ENCODE data around the gene CD4. TPM values are rescaled to one million over a fixed set of nuclear protein-coding genes. Genes with fewer than 3 reads are reported as not detected.

Gene CD4
- total and polyA plus RNA-seq, 2 donors (not counting 3 experiments of a cell fraction or from before 2014, with no cell fraction given): not detected

DNA sequence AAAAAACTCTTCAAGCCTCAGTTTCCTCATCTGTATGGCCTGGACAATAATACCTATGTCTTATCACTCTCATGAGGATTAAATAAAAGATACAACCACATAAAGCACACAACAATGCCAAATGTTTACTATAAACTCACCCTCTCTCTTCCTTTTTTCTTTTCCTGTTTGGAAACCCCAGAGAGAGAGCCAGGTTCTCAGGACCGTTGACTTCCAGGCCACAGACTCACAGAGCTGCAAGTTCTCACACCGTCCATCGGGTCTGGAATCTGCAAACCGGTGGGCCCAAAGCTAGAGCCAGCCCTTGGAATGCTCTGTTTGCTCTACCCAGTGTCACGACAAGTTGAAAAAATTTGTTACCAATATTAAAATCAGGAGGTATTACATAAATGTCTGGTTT is 4.6 kb upstream of the CD4 start:
- DNase-seq (ENCODE audit: low read depth, low spot score): no peak
- Histone ChIP-seq H3K27ac (ENCODE audit: insufficient read depth, low read depth, low read length) (no peak overlapping the region), H3K4me1 (ENCODE audit: control insufficient read depth, extremely low read depth, insufficient read depth, low read length) (no peaks in the 10 kb centered on the region), H3K4me3 (replicated peaks in 1 of 3; ENCODE audit: insufficient read depth in 1 of 3, low read depth in 1 of 3, low read length in 3 of 3) (no peak overlapping the region), H3K79me2 (ENCODE audit: control insufficient read depth, insufficient read depth, low read length) (no peaks in the 10 kb centered on the region), H3K9ac (replicated peaks; ENCODE audit: extremely low read depth, insufficient read depth, low read length) (no peak overlapping the region), H3K36me3 (ENCODE audit: control insufficient read depth in 2 of 2, extremely low read depth in 1 of 2, insufficient read depth in 2 of 2, low read length in 2 of 2) (no peaks in the 10 kb centered on the region), H3K9me1 (replicated peaks; ENCODE audit: control insufficient read depth, extremely low read depth, insufficient read depth, low read length) (no peaks in the 10 kb centered on the region), H2AFZ (ENCODE audit: low read depth, low read length) (no peak overlapping the region), H3K9me3 (replicated peaks; ENCODE audit: control insufficient read depth, insufficient read depth, low read length) (no peaks in the 10 kb centered on the region), H3K4me2 (ENCODE audit: insufficient read depth, low read length) (no peak overlapping the region), H4K20me1 (replicated peaks; ENCODE audit: control insufficient read depth, extremely low read depth, insufficient read depth, low read length) (no peaks in the 10 kb centered on the region), H3K27me3 (ENCODE audit: control insufficient read depth in 2 of 2, insufficient read depth in 2 of 2, low read length in 2 of 2) (peaks cover 0 to 2% of the 10 kb centered on the region in 2 experiments)
- CTCF ChIA-PET: interaction anchor here (1.5 to 9.5 kb wide), 2 partner anchors 18 to 31 kb away, joined by 7 to 107 read pairs; partner anchors contain the start of gene MLF2
- dilution Hi-C loops (cut with MboI; ENCODE audit: extremely low pct_ligation_motif_present, low sequenced_read_pairs): no loop called here
- BruUV-seq (replicated peaks): no TSS peak
- no peak for FAIRE-seq
- intact Hi-C loops (cut with micrococcal nuclease): no loop called here
- TF ChIP-seq POLR2AphosphoS5 (IDR thresholded peaks at IDR 0.05; ENCODE audit: insufficient read depth, low read depth, low read length) (no peak), GATA2 (IDR thresholded peaks at IDR 0.05; ENCODE audit: insufficient read depth, insufficient read length, low read depth, low read length) (no peak), FOS (IDR thresholded peaks at IDR 0.05; ENCODE audit: borderline replicate concordance, insufficient read depth, low read length) (no peak), EZH2 (IDR thresholded peaks at IDR 0.05; ENCODE audit: borderline replicate concordance, low read depth, low read length, severe bottlenecking) (no peak), JUN (IDR thresholded peaks at IDR 0.05; ENCODE audit: borderline replicate concordance, insufficient read depth, insufficient read length, low read depth) (no peak), POLR2A (IDR thresholded peaks at IDR 0.05; ENCODE audit: low read depth, low read length) (no peak), MYC (IDR thresholded peaks at IDR 0.05; ENCODE audit: low read depth, low read length) (no peak)
- TF ChIP-seq, protein P1, sequence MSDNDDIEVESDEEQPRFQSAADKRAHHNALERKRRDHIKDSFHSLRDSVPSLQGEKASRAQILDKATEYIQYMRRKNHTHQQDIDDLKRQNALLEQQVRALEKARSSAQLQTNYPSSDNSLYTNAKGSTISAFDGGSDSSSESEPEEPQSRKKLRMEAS (IDR thresholded peaks at IDR 0.05; ENCODE audit: insufficient read depth, insufficient read length): no peak
- TF ChIP-seq, protein P2, sequence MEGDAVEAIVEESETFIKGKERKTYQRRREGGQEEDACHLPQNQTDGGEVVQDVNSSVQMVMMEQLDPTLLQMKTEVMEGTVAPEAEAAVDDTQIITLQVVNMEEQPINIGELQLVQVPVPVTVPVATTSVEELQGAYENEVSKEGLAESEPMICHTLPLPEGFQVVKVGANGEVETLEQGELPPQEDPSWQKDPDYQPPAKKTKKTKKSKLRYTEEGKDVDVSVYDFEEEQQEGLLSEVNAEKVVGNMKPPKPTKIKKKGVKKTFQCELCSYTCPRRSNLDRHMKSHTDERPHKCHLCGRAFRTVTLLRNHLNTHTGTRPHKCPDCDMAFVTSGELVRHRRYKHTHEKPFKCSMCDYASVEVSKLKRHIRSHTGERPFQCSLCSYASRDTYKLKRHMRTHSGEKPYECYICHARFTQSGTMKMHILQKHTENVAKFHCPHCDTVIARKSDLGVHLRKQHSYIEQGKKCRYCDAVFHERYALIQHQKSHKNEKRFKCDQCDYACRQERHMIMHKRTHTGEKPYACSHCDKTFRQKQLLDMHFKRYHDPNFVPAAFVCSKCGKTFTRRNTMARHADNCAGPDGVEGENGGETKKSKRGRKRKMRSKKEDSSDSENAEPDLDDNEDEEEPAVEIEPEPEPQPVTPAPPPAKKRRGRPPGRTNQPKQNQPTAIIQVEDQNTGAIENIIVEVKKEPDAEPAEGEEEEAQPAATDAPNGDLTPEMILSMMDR (IDR thresholded peaks at IDR 0.05; ENCODE audit: extremely low read depth in 1 of 2, insufficient read depth in 1 of 2, low read depth in 1 of 2, low read length in 2 of 2): no peak
- POLR2A ChIA-PET: no interaction called here
